GM12892 (cell line): ENCODE measurements around the gene ARHGAP27.

Experiments
- POLR2A ChIP-seq: IDR thresholded peaks from 2 replicates; pipeline ENCODE4 v1.6.1; 2011; ENCODE audit warnings: low read depth, low read length, control low read depth
- POLR2AphosphoS5 ChIP-seq: IDR thresholded peaks from 2 replicates; pipeline ENCODE4 v1.6.1; 2011; ENCODE audit warnings: low read depth, low read length, control low read depth
- TAF1 ChIP-seq: IDR thresholded peaks from 2 replicates; pipeline ENCODE4 v1.6.1; 2011; ENCODE audit warnings: low read depth, mild to moderate bottlenecking, control low read depth, low read length, borderline replicate concordance

- TF ChIP-seq POLR2AphosphoS5 (no peak), POLR2A (no peak), TAF1 (no peak)
Measured at GRCh38 chr17:45432405-45433158, at the start of gene ARHGAP27.
